ENCODE data around the gene TRPM3.

DNA sequence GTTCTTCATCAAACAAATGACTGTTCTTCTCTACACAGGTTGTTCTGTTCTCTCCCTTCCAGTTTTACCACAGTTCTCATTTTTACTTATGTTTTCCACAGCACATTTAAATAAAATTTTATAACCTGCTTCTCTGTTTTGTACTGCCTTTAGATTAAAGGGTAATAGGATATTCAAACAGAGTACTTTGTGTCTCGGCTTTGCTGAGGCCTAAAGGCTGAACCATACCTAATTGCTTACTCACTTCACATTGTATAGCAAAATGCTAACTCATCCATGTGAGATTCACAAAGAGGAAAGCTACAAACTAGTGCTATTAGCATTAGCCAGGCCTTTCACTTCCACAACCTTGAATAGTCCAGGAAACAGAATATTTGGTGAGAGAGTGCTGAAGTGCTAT lies 200.3 kb downstream of the TRPM3 start:
- TF ChIP-seq, protein P1, sequence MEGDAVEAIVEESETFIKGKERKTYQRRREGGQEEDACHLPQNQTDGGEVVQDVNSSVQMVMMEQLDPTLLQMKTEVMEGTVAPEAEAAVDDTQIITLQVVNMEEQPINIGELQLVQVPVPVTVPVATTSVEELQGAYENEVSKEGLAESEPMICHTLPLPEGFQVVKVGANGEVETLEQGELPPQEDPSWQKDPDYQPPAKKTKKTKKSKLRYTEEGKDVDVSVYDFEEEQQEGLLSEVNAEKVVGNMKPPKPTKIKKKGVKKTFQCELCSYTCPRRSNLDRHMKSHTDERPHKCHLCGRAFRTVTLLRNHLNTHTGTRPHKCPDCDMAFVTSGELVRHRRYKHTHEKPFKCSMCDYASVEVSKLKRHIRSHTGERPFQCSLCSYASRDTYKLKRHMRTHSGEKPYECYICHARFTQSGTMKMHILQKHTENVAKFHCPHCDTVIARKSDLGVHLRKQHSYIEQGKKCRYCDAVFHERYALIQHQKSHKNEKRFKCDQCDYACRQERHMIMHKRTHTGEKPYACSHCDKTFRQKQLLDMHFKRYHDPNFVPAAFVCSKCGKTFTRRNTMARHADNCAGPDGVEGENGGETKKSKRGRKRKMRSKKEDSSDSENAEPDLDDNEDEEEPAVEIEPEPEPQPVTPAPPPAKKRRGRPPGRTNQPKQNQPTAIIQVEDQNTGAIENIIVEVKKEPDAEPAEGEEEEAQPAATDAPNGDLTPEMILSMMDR (conservative IDR thresholded peaks at IDR 0.05): no peak
- TF ChIP-seq EZH2 (IDR thresholded peaks at IDR 0.05; ENCODE audit: low read depth): no peak
